HepG2 (cell line): ENCODE data around the gene DHX8. TPM values are rescaled to one million over a fixed set of nuclear protein-coding genes. Genes with fewer than 3 reads are reported as not detected.

Experiments
- BCL3 ChIP-seq: sonication (generic); formaldehyde crosslinking; IDR thresholded peaks from 2 replicates; pipeline ENCODE4 v1.5.1; 2020; ENCODE audit warnings: mild to moderate bottlenecking, missing genetic modification reagents, moderate library complexity
- HOXD1 ChIP-seq: sonication (generic); formaldehyde crosslinking; IDR thresholded peaks from 2 replicates; pipeline ENCODE4 v1.5.0; 2020; ENCODE audit warnings: missing genetic modification reagents
- NR2F2 ChIP-seq: IDR thresholded peaks from 2 replicates; pipeline ENCODE4 v1.6.1; 2012; ENCODE audit warnings: low read depth, inconsistent platforms, borderline replicate concordance
- TP53 ChIP-seq: sonication (generic); formaldehyde crosslinking; conservative IDR thresholded peaks from 2 replicates; pipeline ENCODE4 v1.4.0; 2020; ENCODE audit warnings: missing genetic modification reagents
- ZBTB10 ChIP-seq: sonication (generic); formaldehyde crosslinking; IDR thresholded peaks from 2 replicates; pipeline ENCODE4 v1.4.0; 2020; ENCODE audit warnings: missing genetic modification reagents, borderline replicate concordance
- ZFY ChIP-seq: sonication (generic); formaldehyde crosslinking; IDR thresholded peaks from 2 replicates; pipeline ENCODE4 v1.4.0; 2020; ENCODE audit warnings: missing genetic modification reagents
- ZNF124 ChIP-seq: sonication (generic); formaldehyde crosslinking; IDR thresholded peaks from 2 replicates; pipeline ENCODE4 v1.4.0; 2020; ENCODE audit warnings: missing genetic modification reagents
- ZNF446 ChIP-seq: sonication (generic); formaldehyde crosslinking; IDR thresholded peaks from 2 replicates; pipeline ENCODE4 v1.5.0; 2020; ENCODE audit warnings: mild to moderate bottlenecking, missing genetic modification reagents
- ZNF720 ChIP-seq: sonication (generic); formaldehyde crosslinking; IDR thresholded peaks from 2 replicates; pipeline ENCODE4 v1.4.0; 2020; ENCODE audit warnings: missing genetic modification reagents
- ZNF878 ChIP-seq: sonication (generic); formaldehyde crosslinking; IDR thresholded peaks from 2 replicates; pipeline ENCODE4 v1.8.1; 2023; ENCODE audit warnings: mild to moderate bottlenecking, missing genetic modification reagents, moderate library complexity
- polyA plus RNA-seq, 8 experiments: library from polyadenylated mRNA; depleted of rRNA in 3 of 8; stranded (reverse) in 7 of 8; unstranded in 1 of 8; fragments of >200 nt; fragmentation: Illumina TruSeq in 4 of 8; extraction: Trizol in 4 of 8; gene quantifications; 2 replicates each; pipeline versions ENCODE4 v1.2.1 to v1.2.3, GENCODE V29; 2011 to 2016; ENCODE audit warnings: low read depth in 4 of 8, missing spikeins in 1 of 8, mixed read lengths in 1 of 8; ENCODE audit not compliant: insufficient read depth in 1 of 8
- total RNA-seq, 5 experiments: library from RNA; depleted of rRNA; stranded (reverse); fragments of >200 nt; fragmentation: Illumina TruSeq; extraction: Trizol; gene quantifications; 2 replicates each; pipeline ENCODE4 v1.2.3, GENCODE V29; 2016; ENCODE audit warnings: low read depth in 1 of 5
- TF ChIP-seq, protein P1 (sequence below): sonication (generic); formaldehyde crosslinking; conservative IDR thresholded peaks from 2 replicates; pipeline ENCODE4 v1.5.0; 2020; ENCODE audit warnings: missing genetic modification reagents
- TF ChIP-seq, protein P2 (sequence below): sonication (generic); formaldehyde crosslinking; IDR thresholded peaks from 2 replicates; pipeline ENCODE4 v1.4.0; 2020; ENCODE audit warnings: missing genetic modification reagents, low read depth, mild to moderate bottlenecking, borderline replicate concordance

The DHX8 gene
- total and polyA plus RNA-seq, 2 of the 13 experiments (the other 11 are each of a cell fraction or from before 2014, with no cell fraction given) = 24.8 to 48.9 TPM

DNA sequence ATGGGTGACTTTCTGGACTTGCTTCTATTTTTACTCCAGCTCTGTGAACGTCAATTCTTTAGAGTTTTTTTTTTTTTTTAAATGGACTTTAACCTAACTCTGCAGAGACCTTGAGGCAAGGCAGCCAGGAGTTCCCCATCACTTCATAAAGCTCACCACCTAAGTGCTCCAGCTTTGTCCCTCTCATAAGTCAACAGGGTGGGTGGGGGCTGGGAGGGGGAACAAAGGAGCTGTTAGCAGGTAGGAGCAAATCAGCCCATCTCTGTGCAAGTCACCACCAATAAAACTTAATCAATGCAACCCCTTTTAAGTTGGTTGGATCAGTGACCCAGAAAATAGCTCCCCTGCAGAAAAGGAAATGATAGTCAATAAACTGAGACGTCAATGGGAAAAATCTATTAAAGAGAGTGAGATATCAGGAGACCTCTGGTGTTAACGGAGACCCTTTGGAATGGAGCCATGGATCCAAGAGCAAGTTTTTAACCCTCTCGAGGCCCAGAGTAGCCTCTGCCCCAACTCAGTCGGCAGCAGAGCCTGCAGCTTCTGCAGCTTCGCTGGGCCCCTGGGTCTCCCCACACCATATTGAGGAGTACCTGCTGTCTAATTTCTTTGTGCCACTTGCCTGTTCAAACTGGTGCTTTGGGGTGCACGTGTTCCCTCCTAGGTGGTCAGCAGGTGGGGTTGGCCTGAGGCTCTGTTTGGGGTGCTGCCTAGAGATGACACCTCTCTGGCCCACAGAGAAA, 90.0 kb downstream of the DHX8 start (continued):
- TF ChIP-seq BCL3 (no peak), HOXD1 (0 out of 2 replicates have a peak, but pooled peaks have one; percentile 22), ZNF124 (CRISPR knock-in tag) (no peak), ZNF720 (CRISPR knock-in tag) (no peak), TP53 (0 out of 2 replicates have a peak, but pooled peaks have one; percentile 37), ZBTB10 (CRISPR knock-in tag) (no peak), ZFY (CRISPR knock-in tag) (peak; percentile 49; the same call in 1 of the 2 replicates), NR2F2 (0 out of 2 replicates have a peak, but pooled peaks have one; percentile 33), ZNF878 (CRISPR knock-in tag) (no peak), ZNF446 (CRISPR knock-in tag) (no peak)
- TF ChIP-seq, protein P1, sequence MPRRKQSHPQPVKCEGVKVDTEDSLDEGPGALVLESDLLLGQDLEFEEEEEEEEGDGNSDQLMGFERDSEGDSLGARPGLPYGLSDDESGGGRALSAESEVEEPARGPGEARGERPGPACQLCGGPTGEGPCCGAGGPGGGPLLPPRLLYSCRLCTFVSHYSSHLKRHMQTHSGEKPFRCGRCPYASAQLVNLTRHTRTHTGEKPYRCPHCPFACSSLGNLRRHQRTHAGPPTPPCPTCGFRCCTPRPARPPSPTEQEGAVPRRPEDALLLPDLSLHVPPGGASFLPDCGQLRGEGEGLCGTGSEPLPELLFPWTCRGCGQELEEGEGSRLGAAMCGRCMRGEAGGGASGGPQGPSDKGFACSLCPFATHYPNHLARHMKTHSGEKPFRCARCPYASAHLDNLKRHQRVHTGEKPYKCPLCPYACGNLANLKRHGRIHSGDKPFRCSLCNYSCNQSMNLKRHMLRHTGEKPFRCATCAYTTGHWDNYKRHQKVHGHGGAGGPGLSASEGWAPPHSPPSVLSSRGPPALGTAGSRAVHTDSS (CRISPR knock-in tag) = no peak
- TF ChIP-seq, protein P2, sequence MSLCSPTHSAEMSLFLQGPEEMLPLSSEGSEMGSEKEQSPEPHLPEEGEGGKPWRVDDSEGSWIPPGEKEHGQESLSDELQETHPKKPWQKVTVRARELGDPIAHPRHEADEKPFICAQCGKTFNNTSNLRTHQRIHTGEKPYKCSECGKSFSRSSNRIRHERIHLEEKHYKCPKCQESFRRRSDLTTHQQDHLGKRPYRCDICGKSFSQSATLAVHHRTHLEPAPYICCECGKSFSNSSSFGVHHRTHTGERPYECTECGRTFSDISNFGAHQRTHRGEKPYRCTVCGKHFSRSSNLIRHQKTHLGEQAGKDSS (CRISPR knock-in tag) = 0 out of 2 replicates have a peak, but pooled peaks have one; percentile 50
